Articular chondrocyte of knee joint (primary cell): ENCODE measurements around the gene CLPSL2. TPM values are rescaled to one million over a fixed set of nuclear protein-coding genes. Genes with fewer than 3 reads are reported as not detected.

Source experiments
- total RNA-seq: library from RNA; depleted of rRNA; stranded (reverse); fragments of >200 nt; gene quantifications from 2 replicates; pipeline ENCODE4 v1.2.3, GENCODE V29; 2012

The CLPSL2 gene, protein sequence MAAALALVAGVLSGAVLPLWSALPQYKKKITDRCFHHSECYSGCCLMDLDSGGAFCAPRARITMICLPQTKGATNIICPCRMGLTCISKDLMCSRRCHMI
- not detected in 2 replicates for total RNA-seq

GRCh38 chr6:35776364-35777215, at the start of gene CLPSL2:
CLPSL2 (plus strand) TSS chr6:35776598; CDS start chr6:35776619, 21 bp downstream.

DNA sequence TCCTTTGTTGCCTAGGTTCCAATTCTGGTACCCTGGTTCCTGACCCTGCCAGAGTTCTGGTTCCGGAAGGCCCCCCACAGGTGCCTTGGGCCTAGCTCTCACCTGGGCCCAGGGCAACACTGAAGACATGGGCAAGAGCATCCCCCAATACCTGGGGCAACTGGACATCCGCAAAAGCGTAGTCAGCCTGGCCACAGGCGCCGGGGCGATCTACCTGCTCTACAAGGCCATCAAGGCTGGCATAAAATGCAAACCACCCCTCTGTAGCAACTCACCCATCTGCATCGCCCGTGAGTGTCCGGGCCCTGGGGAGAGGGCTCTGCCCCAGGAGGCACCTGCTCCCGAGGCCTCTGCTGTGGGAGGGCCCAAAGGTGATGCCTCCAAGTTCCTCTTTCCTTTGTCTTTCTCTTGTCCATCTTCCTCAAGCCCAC, 39.4 kb upstream of the CLPSL2 start, which contains the start of gene ARMC12:
Gene ARMC12, plus strand, starts transcription at position 51 of the 431 bp plus-strand sequence. Its CDS starts 77 bp downstream, at position 128.

GRCh38 chr6:35780719-35781118, 4.3 kb downstream of the CLPSL2 start, which contains the start of gene CLPSL1:
CLPSL1 (plus strand) TSS chr6:35781019; CDS start chr6:35781111, 92 bp downstream.

GRCh38 chr6:35804996-35805736, 28.8 kb downstream of the CLPSL2 start, which contains the start of gene LHFPL5:
LHFPL5 (plus strand) TSS chr6:35805352; CDS start chr6:35805671, 319 bp downstream.

Other genes starting within 250 kb of the CLPSL2 start
- 9.6 and 22.3 TPM in 2 replicates for gene FKBP5, start 87.7 kb upstream of the CLPSL2 start, total RNA-seq
- 0.39 and 0.54 TPM in 2 replicates for gene ARMC12, start 39.6 kb upstream of the CLPSL2 start, total RNA-seq
- not detected in 2 replicates for gene CLPSL1, start 4.4 kb downstream of the CLPSL2 start, total RNA-seq
- gene CLPS, start 20.7 kb downstream of the CLPSL2 start, total RNA-seq, result not detected in 2 replicates
- not detected in 2 replicates for gene LHFPL5, start 28.8 kb downstream of the CLPSL2 start, total RNA-seq
- gene SRPK1, start 144.5 kb downstream of the CLPSL2 start, total RNA-seq, result 45.7 and 52.9 TPM in 2 replicates
- 0.32 TPM in 1 of 2 replicates, not detected in the other for gene SLC26A8, start 248.0 kb downstream of the CLPSL2 start, total RNA-seq